ENCODE data around the gene RPA3.

RPA3 gene

DNA sequence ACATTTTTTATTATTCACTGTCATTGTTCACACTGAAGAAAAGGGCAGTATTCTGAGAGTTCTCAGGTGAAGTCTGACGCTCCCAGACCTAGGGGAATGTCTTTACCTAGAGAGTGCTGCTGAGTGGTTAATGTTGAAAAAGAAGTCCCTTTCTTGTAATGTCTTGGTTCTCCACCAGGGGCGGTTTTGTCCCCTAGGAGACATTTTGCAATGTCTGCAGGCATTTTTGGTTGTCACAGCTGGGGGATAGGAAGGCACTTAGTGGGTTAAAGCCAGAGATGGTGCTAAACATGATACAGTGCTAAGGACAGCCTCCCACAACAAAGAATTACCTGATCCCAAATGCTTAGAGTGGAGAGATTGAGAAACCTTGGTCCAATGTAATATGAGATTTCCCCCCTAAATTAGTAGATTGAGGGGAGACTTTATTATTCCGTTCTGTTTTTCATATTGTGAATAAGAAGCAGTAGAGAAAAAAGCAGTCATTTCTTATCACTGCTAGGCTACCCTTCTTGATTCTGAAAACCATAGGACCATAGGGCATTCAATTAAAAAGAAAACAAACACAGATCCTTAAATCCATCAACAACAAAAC is 64.7 kb downstream of the RPA3 start:
- Histone ChIP-seq H3K4me2 (ENCODE audit: low read length) (no peak overlapping the region), H3K27me3 (ENCODE audit: control insufficient read depth, low read length) (no peaks in the 10 kb centered on the region), H3K27ac (ENCODE audit: low read depth, low read length) (no peak overlapping the region), H3K9me3 (ENCODE audit: control insufficient read depth, insufficient read depth, low read length) (no peaks in the 10 kb centered on the region), H3K4me3 (ENCODE audit: low read length) (no peak overlapping the region), H3K9me2 (replicated peaks; ENCODE audit: control insufficient read depth, low read length) (no peaks in the 10 kb centered on the region), H3F3A (ENCODE audit: control insufficient read depth, insufficient read depth) (peaks cover 4% of the 10 kb centered on the region; the same call in 1 of the 2 replicates), H3K36me3 (ENCODE audit: control insufficient read depth, low read length) (no peaks in the 10 kb centered on the region), H4K20me1 (ENCODE audit: control insufficient read depth, insufficient read depth, low read depth, low read length) (no peaks in the 10 kb centered on the region), H3K4me1 (ENCODE audit: control insufficient read depth, low read length) (no peaks in the 10 kb centered on the region), H3K79me2 (ENCODE audit: control insufficient read depth, low read length) (peaks cover 19% of the 10 kb centered on the region)
- TF ChIP-seq, protein P1, sequence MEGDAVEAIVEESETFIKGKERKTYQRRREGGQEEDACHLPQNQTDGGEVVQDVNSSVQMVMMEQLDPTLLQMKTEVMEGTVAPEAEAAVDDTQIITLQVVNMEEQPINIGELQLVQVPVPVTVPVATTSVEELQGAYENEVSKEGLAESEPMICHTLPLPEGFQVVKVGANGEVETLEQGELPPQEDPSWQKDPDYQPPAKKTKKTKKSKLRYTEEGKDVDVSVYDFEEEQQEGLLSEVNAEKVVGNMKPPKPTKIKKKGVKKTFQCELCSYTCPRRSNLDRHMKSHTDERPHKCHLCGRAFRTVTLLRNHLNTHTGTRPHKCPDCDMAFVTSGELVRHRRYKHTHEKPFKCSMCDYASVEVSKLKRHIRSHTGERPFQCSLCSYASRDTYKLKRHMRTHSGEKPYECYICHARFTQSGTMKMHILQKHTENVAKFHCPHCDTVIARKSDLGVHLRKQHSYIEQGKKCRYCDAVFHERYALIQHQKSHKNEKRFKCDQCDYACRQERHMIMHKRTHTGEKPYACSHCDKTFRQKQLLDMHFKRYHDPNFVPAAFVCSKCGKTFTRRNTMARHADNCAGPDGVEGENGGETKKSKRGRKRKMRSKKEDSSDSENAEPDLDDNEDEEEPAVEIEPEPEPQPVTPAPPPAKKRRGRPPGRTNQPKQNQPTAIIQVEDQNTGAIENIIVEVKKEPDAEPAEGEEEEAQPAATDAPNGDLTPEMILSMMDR (IDR thresholded peaks at IDR 0.05; ENCODE audit: low read depth, low read length, poor library complexity, severe bottlenecking): peak; percentile 94
- TF ChIP-seq EZH2phosphoT487 (IDR thresholded peaks at IDR 0.05; ENCODE audit: borderline replicate concordance, low read length): no peak

DNA sequence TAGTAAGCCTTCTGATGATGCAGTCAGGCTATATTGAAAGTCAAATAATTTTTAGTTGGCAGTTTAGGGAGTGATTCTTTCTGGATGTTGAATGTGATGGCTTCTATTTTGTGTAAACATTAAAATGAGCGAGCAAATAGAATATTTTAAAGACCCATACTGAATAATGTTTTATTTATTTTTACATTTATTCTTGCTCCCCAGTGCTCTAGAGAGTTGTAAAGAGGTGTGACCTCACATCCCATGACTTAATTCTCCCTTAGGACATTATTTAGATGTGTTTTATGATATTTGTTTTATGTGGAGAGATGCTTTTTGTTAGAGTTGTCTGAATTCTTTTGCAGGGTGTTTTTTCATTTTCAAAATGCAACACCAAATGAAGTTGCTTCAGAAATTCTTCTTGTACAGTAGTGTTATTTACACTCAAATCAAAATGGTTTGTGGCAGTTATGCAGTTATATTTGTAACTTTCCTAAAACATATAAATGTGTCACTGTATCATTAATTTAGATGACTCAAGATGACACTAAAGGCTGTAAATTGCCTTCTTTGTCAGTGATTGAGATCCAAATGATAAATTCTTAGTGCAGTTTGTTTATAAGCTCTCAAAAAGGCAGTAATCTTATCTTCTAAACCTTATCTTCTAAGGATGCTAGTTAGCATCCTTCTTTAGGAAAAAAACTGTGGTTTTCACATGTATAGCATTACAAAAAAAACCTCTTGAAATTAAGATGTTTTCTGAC is 65.4 kb downstream of the RPA3 start:
- Histone ChIP-seq H3K79me2 (ENCODE audit: control insufficient read depth, low read length) (peaks cover 23% of the 10 kb centered on the region), H3K4me2 (ENCODE audit: low read length) (no peak overlapping the region), H3F3A (ENCODE audit: control insufficient read depth, insufficient read depth) (peaks cover 4% of the 10 kb centered on the region; the same call in 1 of the 2 replicates), H3K4me3 (ENCODE audit: low read length) (no peak overlapping the region), H3K4me1 (ENCODE audit: control insufficient read depth, low read length) (no peaks in the 10 kb centered on the region), H3K27ac (ENCODE audit: low read depth, low read length) (no peak overlapping the region), H3K27me3 (ENCODE audit: control insufficient read depth, low read length) (no peaks in the 10 kb centered on the region), H3K9me2 (replicated peaks; ENCODE audit: control insufficient read depth, low read length) (no peaks in the 10 kb centered on the region), H3K9me3 (ENCODE audit: control insufficient read depth, insufficient read depth, low read length) (no peaks in the 10 kb centered on the region), H3K36me3 (ENCODE audit: control insufficient read depth, low read length) (no peaks in the 10 kb centered on the region), H4K20me1 (ENCODE audit: control insufficient read depth, insufficient read depth, low read depth, low read length) (no peaks in the 10 kb centered on the region)
- no peak for TF ChIP-seq EZH2phosphoT487 (IDR thresholded peaks at IDR 0.05; ENCODE audit: borderline replicate concordance, low read length)
- TF ChIP-seq, protein P1 (IDR thresholded peaks at IDR 0.05; ENCODE audit: low read depth, low read length, poor library complexity, severe bottlenecking): no peak

DNA sequence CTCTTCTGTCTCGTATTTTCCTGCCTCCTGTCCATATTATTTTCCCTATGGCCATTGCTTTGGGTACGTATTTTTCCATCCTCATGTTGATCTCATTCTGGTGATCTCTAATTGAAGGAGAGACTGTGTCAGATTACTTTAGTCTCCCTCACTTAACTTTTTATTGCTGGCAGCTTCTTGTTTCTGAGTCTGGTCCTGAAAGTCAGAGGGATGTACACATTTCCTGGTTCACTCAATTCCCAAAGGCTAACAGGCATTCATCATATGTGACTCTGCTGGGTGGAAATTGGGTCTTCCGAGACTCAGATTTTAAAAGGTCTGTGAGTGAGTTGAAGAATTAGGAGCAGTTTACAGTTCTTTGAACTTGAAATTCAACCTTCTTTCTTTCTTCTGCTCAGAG is 66.9 kb downstream of the RPA3 start:
- Histone ChIP-seq H3K27me3 (ENCODE audit: control insufficient read depth, low read length) (no peaks in the 10 kb centered on the region), H3K36me3 (ENCODE audit: control insufficient read depth, low read length) (no peaks in the 10 kb centered on the region), H3K4me2 (ENCODE audit: low read length) (no peak overlapping the region), H3K4me1 (ENCODE audit: control insufficient read depth, low read length) (no peaks in the 10 kb centered on the region), H3K27ac (ENCODE audit: low read depth, low read length) (no peak overlapping the region), H3K9me3 (ENCODE audit: control insufficient read depth, insufficient read depth, low read length) (no peaks in the 10 kb centered on the region), H3F3A (ENCODE audit: control insufficient read depth, insufficient read depth) (peaks cover 4% of the 10 kb centered on the region; the same call in 1 of the 2 replicates), H3K79me2 (ENCODE audit: control insufficient read depth, low read length) (peaks cover 33% of the 10 kb centered on the region), H3K9me2 (replicated peaks; ENCODE audit: control insufficient read depth, low read length) (no peaks in the 10 kb centered on the region), H3K4me3 (ENCODE audit: low read length) (no peak overlapping the region), H4K20me1 (ENCODE audit: control insufficient read depth, insufficient read depth, low read depth, low read length) (no peaks in the 10 kb centered on the region)
- TF ChIP-seq, protein P1 (IDR thresholded peaks at IDR 0.05; ENCODE audit: low read depth, low read length, poor library complexity, severe bottlenecking): no peak
- TF ChIP-seq EZH2phosphoT487 (IDR thresholded peaks at IDR 0.05; ENCODE audit: borderline replicate concordance, low read length): no peak

Data from DOHH2 (cell line).